Measurements from ENCODE around the gene CD58.

DNA sequence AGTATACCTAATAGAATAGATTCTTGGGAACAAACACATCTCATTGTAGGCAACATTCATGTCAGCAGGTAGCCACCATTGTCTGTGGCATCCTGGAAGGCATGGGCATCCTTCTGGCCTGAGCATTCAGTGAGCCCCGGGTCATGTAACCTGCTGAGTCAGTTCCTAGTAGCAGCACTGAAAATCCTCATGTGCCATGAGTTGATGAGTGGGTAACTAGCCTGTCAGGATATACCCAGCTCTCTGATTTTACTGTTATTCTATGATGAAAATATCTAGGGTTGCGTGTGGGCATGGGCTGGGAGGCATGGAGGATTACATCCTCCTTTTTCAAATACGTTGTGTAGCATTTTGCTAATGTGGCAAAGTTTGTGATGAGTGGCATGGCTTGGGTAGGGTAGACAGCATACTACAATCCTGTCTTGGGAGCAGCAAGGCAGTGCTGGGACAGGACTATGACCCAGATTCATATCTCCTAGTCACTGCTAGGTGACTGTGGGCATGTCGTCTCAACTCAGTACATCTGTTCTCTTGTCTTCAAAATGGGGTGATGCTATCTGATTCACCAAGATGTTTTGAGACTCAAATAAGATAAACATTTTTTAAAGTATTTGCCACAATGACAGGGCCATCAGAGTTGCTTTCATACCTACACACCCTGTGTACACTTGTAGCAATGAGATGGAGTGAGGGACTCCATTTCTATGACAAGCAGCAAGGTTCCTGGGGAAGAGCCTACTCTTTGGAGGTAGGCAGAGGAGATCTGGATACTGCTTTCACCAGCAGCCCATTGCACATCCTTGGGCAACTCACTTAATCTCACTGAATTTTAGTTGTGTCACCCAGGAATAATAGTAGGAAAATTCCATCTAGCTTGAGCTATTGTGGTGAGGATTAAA, 62.5 kb downstream of the CD58 start:
- TF ChIP-seq CTCF (IDR thresholded peaks at IDR 0.05) = no peak
- no peak for TF ChIP-seq POLR2A (IDR thresholded peaks at IDR 0.05)
